ENCODE results near the gene LYRM2.

DNA sequence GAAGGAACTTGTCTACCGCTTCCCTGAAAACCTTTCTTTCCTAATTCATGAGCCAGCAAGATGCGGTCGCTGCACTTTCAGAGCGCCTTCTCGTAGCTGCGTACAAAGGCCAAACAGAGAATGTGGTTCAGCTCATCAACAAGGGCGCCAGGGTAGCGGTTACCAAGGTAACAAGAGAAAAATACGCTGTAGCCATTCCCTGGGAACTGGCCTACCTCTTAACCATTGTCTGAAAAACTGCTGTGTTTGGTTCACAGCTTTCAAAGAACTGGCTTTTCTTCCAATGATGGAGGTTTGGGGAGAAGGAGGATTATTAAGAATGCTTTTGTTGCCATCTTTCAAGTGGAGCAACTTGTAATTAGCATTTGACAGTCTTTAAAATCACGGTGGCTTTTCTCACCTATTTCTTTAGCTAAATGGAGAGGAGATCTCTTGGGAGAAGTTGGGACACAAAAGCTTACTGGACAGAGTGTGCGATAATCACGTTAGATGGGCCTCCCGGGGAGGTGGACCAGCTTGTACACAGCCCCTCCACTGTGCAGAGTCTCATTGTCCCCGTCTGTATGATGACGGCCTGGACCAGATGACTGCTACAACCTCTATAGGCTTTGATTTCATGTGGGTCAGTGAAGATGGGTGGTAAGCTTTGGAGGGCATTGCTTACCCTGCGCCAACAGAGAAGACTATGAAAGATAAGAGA, 71.5 kb downstream of the LYRM2 start:
- TF ChIP-seq, protein P1, sequence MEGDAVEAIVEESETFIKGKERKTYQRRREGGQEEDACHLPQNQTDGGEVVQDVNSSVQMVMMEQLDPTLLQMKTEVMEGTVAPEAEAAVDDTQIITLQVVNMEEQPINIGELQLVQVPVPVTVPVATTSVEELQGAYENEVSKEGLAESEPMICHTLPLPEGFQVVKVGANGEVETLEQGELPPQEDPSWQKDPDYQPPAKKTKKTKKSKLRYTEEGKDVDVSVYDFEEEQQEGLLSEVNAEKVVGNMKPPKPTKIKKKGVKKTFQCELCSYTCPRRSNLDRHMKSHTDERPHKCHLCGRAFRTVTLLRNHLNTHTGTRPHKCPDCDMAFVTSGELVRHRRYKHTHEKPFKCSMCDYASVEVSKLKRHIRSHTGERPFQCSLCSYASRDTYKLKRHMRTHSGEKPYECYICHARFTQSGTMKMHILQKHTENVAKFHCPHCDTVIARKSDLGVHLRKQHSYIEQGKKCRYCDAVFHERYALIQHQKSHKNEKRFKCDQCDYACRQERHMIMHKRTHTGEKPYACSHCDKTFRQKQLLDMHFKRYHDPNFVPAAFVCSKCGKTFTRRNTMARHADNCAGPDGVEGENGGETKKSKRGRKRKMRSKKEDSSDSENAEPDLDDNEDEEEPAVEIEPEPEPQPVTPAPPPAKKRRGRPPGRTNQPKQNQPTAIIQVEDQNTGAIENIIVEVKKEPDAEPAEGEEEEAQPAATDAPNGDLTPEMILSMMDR (IDR thresholded peaks at IDR 0.05): no peak
- TF ChIP-seq POLR2A (IDR thresholded peaks at IDR 0.05) (no peak), EP300 (IDR thresholded peaks at IDR 0.05) (no peak), POLR2AphosphoS5 (IDR thresholded peaks at IDR 0.05) (no peak)
